ENCODE data around the gene RGS7.
"Not testable (repeated sequence)": the region's sequence is repeated elsewhere in the genome, so short reads cannot be mapped to it uniquely, and the experiment has no call there.

RGS7 gene

GRCh38 chr1:240914506-240914905, 442.5 kb downstream of the RGS7 start:
- no peak for DNase-seq (ENCODE audit: low read depth)

GRCh38 chr1:240912821-240913220, 444.2 kb downstream of the RGS7 start:
- DNase-seq (ENCODE audit: low read depth), result no peak

- DNase-seq (ENCODE audit: low read depth), result no peak
These were observed 447.1 kb downstream of the RGS7 start for GRCh38 chr1:240909701-240910457.

GRCh38 chr1:240906477-240906876, 450.5 kb downstream of the RGS7 start:
- no peak for DNase-seq (ENCODE audit: low read depth)

GRCh38 chr1:240905225-240905765, 451.7 kb downstream of the RGS7 start:
- DNase-seq (ENCODE audit: low read depth), result no peak

GRCh38 chr1:240895424-240895823, 461.6 kb downstream of the RGS7 start:
- not testable (repeated sequence) for DNase-seq (ENCODE audit: low read depth)

- no peak for DNase-seq (ENCODE audit: low read depth)
These were observed 468.3 kb downstream of the RGS7 start for GRCh38 chr1:240888787-240889048.

- DNase-seq (ENCODE audit: low read depth), result no peak
These were observed 468.8 kb downstream of the RGS7 start for GRCh38 chr1:240888039-240888786.

- DNase-seq (ENCODE audit: low read depth), result no peak
These were observed 473.5 kb downstream of the RGS7 start for GRCh38 chr1:240883490-240883889.

GRCh38 chr1:240882656-240883308, 474.2 kb downstream of the RGS7 start:
- DNase-seq (ENCODE audit: low read depth), result not testable (repeated sequence)

- no peak for DNase-seq (ENCODE audit: low read depth)
These were observed 478.4 kb downstream of the RGS7 start for GRCh38 chr1:240878631-240879030.

GRCh38 chr1:240877605-240878004, 479.4 kb downstream of the RGS7 start:
- DNase-seq (ENCODE audit: low read depth), result no peak

- no peak for DNase-seq (ENCODE audit: low read depth)
These were observed 480.9 kb downstream of the RGS7 start for GRCh38 chr1:240876071-240876470.

- DNase-seq (ENCODE audit: low read depth), result no peak
These were observed 487.9 kb downstream of the RGS7 start for GRCh38 chr1:240869071-240869470.

GRCh38 chr1:240866724-240867123, 490.3 kb downstream of the RGS7 start:
- DNase-seq (ENCODE audit: low read depth), result no peak

GRCh38 chr1:240860023-240860422, 497.0 kb downstream of the RGS7 start:
- DNase-seq (ENCODE audit: low read depth), result no peak

- DNase-seq (ENCODE audit: low read depth), result no peak
These were observed 502.6 kb downstream of the RGS7 start for GRCh38 chr1:240854367-240854766.

GRCh38 chr1:240847325-240847724, 509.7 kb downstream of the RGS7 start:
- no peak for DNase-seq (ENCODE audit: low read depth)

GRCh38 chr1:240844486-240844885, 512.5 kb downstream of the RGS7 start:
- no peak for DNase-seq (ENCODE audit: low read depth)

GRCh38 chr1:240843798-240844197, 513.2 kb downstream of the RGS7 start:
- no peak for DNase-seq (ENCODE audit: low read depth)

- no peak for DNase-seq (ENCODE audit: low read depth)
These were observed 520.7 kb downstream of the RGS7 start for GRCh38 chr1:240836271-240836670.

- no peak for DNase-seq (ENCODE audit: low read depth)
These were observed 521.7 kb downstream of the RGS7 start for GRCh38 chr1:240835291-240835690.

GRCh38 chr1:240833075-240833474, 523.9 kb downstream of the RGS7 start:
- no peak for DNase-seq (ENCODE audit: low read depth)

All from T follicular helper cell (primary cell).